ENCODE data around the gene TRAF3. TPM values are rescaled to one million over a fixed set of nuclear protein-coding genes. Genes with fewer than 3 reads are reported as not detected.
A peak's percentile ranks its signal among the peaks of the same experiment; 100 is the strongest.

Gene TRAF3
- total RNA-seq, 1 experiment from 2014 or later: 49.3 TPM

GRCh38 chr14:102927878-102928411 is 150.7 kb downstream of the TRAF3 start:
- intact Hi-C loops (cut with micrococcal nuclease; ENCODE audit: unreplicated experiment): no loop called here
- POLR2A ChIA-PET (ENCODE audit: low non-redundant PET): interaction anchor here (0.5 kb wide), 1 partner anchor 14 kb away, joined by 3 read pairs; no protein-coding TSS in a partner anchor
- CTCF ChIA-PET: no interaction called here
- DNase-seq (ENCODE audit: low spot score): no peak
- TF ChIP-seq CTCF (conservative IDR thresholded peaks at IDR 0.05; ENCODE audit: low read depth, low read length): no peak
- H3K4me3 ChIP-seq (ENCODE audit: low read depth, low read length, poor library complexity, severe bottlenecking): peak overlapping the region; percentile 51
- H3K27ac ChIP-seq (ENCODE audit: low read depth, low read length, poor library complexity, severe bottlenecking): no peak overlapping the region
- BruUV-seq (replicated peaks): no TSS peak
- H3K9me3 ChIP-seq (ENCODE audit: low read depth, low read length, poor library complexity, severe bottlenecking): no peaks in the 10 kb centered on the region
- peaks cover 8% of the 10 kb centered on the region for H3K27me3 ChIP-seq (replicated peaks; ENCODE audit: insufficient read depth, low read depth, low read length, poor library complexity)
- peaks cover 7% of the 10 kb centered on the region for H3K4me1 ChIP-seq (ENCODE audit: insufficient read depth, low read length, poor library complexity, severe bottlenecking)
- H3K36me3 ChIP-seq (ENCODE audit: insufficient read depth, low read length, poor library complexity, severe bottlenecking): peaks cover under 1% of the 10 kb centered on the region

DNA sequence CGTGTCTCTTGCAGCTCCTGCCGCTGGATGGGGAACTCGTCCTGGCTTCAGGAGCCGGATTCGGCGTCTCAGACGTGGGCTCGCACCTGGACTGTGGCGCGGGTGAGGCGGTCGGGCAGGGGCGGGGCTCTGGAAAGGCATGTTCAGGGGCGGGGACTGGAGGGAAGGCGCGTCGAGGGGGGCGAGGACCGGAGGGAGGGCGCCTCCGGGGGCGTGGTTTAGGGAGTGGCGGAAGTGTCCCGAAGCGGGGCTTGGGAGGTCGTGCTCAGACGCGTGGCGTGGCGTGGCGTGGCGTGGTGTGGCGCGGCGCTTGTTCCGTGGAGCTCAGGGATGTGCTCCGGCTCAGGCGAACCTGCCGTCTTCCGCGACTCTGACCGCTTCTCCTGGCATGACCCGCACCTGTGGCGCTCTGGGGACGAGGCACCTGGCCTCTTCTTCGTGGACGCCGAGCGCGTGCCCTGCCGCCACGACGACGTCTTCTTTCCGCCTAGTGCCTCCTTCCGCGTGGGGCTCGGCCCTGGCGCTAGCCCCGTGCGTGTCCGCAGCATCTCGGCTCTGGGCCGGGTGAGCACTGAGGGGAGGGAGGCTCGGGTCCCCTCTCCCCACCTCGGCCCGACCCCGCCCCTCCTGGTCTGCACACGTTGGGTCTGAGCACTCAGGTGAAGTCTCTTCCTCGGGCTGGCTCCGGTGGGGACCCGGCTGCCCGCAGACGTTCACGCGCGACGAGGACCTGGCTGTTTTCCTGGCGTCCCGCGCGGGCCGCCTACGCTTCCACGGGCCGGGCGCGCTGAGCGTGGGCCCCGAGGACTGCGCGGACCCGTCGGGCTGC is 151.4 kb downstream of the TRAF3 start:
- intact Hi-C loops (cut with micrococcal nuclease; ENCODE audit: unreplicated experiment): no loop called here
- Histone ChIP-seq H3K36me3 (ENCODE audit: insufficient read depth, low read length, poor library complexity, severe bottlenecking) (peaks cover 6% of the 10 kb centered on the region), H3K4me1 (ENCODE audit: insufficient read depth, low read length, poor library complexity, severe bottlenecking) (peaks cover 10% of the 10 kb centered on the region), H3K9me3 (ENCODE audit: low read depth, low read length, poor library complexity, severe bottlenecking) (no peaks in the 10 kb centered on the region), H3K27ac (ENCODE audit: low read depth, low read length, poor library complexity, severe bottlenecking) (no peak overlapping the region), H3K27me3 (replicated peaks; ENCODE audit: insufficient read depth, low read depth, low read length, poor library complexity) (peaks cover under 1% of the 10 kb centered on the region), H3K4me3 (ENCODE audit: low read depth, low read length, poor library complexity, severe bottlenecking) (peak overlapping the region; percentile 51)
- TF ChIP-seq CTCF (conservative IDR thresholded peaks at IDR 0.05; ENCODE audit: low read depth, low read length): no peak
- TF ChIP-seq EZH2 (IDR thresholded peaks at IDR 0.05; ENCODE audit: borderline replicate concordance, low read depth, low read length, poor library complexity, severe bottlenecking): no peak
- ChIA-PET POLR2A (ENCODE audit: low non-redundant PET) (no interaction called here), CTCF (no interaction called here)
- BruUV-seq (replicated peaks): no TSS peak
- peak; percentile 86 for DNase-seq (ENCODE audit: low spot score)

- intact Hi-C loops (cut with micrococcal nuclease; ENCODE audit: unreplicated experiment): no loop called here
- Histone ChIP-seq H3K4me1 (ENCODE audit: insufficient read depth, low read length, poor library complexity, severe bottlenecking) (peaks cover 11% of the 10 kb centered on the region), H3K27ac (ENCODE audit: low read depth, low read length, poor library complexity, severe bottlenecking) (no peak overlapping the region), H3K9me3 (ENCODE audit: low read depth, low read length, poor library complexity, severe bottlenecking) (no peaks in the 10 kb centered on the region), H3K36me3 (ENCODE audit: insufficient read depth, low read length, poor library complexity, severe bottlenecking) (peaks cover 6% of the 10 kb centered on the region), H3K4me3 (ENCODE audit: low read depth, low read length, poor library complexity, severe bottlenecking) (peak overlapping the region; percentile 51), H3K27me3 (replicated peaks; ENCODE audit: insufficient read depth, low read depth, low read length, poor library complexity) (no peaks in the 10 kb centered on the region)
- TF ChIP-seq EZH2 (IDR thresholded peaks at IDR 0.05; ENCODE audit: borderline replicate concordance, low read depth, low read length, poor library complexity, severe bottlenecking) (no peak), CTCF (conservative IDR thresholded peaks at IDR 0.05; ENCODE audit: low read depth, low read length) (no peak)
- CTCF ChIA-PET: no interaction called here
- DNase-seq (ENCODE audit: low spot score): no peak
- POLR2A ChIA-PET (ENCODE audit: low non-redundant PET): no interaction called here
- no TSS peak for BruUV-seq (replicated peaks)
Measured at GRCh38 chr14:102929241-102930137, 152.2 kb downstream of the TRAF3 start.

Measured in A673 (cell line).